ENCODE data around the gene C10orf90.
"Not testable (repeated sequence)": the region's sequence is repeated elsewhere in the genome, so short reads cannot be mapped to it uniquely, and the experiment has no call there.

C10orf90 gene

DNA sequence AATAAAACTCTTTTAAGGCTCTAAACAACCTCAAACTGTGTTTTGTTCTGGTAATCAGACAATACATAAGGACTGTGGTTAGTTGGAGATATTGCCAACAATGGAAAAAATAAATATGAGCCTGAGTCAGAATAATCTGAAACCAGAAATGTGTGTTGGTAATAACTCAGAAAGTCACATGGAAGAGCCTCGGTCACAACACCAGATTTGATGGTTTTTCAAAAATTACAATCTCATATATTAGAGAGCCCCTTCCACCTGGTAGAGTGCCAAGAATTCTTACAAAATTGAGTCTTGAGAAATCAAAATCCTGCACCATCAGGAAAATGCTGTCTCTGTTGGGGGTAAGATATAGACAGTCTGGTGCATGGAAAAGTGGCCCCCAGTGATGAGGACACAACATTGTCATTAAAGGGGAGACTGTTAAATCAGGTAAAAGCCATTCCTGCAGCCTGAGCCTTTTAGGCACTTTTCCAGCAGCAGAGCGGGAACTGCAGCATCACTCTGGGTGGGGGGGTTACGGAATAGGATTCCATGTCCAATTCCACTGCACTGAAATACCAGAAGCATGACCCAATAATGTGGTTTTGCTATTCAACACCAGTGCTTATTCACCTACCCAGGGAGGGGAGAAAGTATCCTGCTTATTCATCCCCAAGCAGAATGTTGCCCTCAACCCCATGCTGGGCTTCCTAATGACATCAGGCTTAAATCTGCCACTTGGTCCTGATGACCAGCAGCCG, 272.7 kb downstream of the C10orf90 start:
- DNase-seq (ENCODE audit: low read depth in 2 of 2, low spot score in 1 of 2) = no peak

DNA sequence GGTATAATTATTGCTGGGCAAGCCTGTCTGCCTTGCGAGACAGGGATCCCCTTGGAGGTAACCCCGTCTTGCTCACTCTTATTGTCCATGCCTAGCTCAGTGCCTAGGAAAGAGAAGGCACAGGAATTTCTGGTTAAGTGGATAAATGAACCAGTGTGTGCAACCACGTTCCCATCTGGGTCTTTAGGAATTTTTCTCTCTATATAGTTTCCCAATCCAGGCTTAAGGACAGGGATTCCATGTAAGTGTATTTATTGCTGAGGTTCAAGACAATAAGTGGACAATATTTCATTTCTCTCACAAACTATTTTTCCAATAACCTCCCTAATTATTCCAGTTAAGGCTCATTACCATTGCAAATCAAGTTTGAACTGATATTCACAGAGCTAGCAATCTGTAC, 273.3 kb downstream of the C10orf90 start:
- no peak for DNase-seq (ENCODE audit: low read depth in 2 of 2, low spot score in 1 of 2)

DNA sequence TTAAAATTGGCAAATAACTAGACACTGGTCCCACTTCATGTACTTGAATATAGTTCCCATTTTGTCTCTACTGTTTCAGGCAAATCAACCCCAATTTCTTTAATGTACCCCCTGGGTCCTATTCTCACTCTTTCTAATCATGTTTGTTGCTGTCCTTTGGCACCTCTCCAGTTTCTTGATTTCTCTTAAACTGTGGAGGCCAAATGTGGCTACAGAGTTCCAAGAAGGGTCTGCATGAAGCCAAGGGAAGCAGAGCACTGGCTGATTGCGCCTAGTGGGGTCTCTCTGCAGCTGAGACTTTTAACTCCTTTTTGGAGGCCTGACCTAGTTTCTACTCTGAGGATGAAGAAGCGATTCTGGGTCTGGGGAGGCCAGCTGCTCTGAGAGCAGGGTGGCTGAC, 275.5 kb downstream of the C10orf90 start:
- no peak for DNase-seq (ENCODE audit: low read depth in 2 of 2, low spot score in 1 of 2)

DNA sequence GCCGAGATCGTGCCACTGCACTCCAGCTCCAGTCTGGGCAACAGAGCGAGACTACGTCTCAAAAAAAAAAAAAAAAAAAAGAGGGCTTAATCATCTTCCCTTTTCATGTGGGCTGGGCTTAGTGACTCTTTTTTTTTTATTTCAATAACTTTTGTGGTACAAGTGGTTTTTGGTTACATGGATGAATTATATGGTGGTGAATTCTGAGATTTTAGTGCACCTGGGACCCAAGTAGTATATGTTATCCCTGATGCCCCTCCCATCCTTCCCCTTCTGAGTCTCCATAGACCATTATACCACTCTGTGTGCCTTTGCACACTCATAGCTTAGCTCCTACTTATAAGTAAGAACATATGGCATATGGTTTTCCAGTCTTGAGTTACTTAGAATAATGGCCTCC, 277.4 kb downstream of the C10orf90 start:
- DNase-seq (ENCODE audit: low read depth in 2 of 2, low spot score in 1 of 2) = no peak

DNA sequence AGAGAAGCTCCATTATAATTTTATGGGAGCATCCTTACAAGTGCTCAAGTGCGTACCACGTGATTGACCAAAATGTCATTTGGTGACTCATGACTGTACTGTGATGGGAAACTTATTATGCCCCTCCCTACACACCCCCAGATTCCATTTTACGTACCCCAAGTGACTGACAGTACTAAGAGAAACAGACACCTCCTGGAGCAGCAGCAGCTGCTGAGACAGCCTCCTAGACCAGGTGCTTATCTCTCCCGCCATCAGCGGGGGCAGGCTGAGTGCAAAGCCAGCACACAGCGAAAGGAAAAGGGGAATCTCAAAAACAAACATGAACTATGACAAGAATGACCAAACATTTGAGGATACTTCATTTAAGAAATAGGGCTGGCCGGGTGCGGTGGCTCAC, 278.0 kb downstream of the C10orf90 start:
- DNase-seq (ENCODE audit: low read depth in 2 of 2, low spot score in 1 of 2) = no peak

DNA sequence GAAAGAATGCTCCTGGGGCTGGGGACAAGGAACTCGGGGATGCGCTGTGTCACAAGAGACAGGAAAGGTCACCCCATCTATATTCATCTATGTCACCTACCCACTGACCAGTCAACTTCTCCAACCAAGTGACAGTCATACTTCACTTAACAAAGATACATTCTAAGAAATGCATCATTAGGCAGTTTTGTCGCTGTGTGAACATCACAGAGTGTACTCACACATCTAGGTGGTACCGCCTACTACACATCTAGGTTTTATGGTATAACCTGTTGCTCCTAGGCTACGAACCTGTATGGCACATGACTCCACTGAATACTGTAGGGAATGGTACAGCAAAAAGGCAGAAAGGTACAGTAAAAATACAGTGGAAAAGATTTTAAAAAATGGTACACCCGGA, 278.4 kb downstream of the C10orf90 start:
- DNase-seq (ENCODE audit: low read depth in 2 of 2, low spot score in 1 of 2) = no peak

DNA sequence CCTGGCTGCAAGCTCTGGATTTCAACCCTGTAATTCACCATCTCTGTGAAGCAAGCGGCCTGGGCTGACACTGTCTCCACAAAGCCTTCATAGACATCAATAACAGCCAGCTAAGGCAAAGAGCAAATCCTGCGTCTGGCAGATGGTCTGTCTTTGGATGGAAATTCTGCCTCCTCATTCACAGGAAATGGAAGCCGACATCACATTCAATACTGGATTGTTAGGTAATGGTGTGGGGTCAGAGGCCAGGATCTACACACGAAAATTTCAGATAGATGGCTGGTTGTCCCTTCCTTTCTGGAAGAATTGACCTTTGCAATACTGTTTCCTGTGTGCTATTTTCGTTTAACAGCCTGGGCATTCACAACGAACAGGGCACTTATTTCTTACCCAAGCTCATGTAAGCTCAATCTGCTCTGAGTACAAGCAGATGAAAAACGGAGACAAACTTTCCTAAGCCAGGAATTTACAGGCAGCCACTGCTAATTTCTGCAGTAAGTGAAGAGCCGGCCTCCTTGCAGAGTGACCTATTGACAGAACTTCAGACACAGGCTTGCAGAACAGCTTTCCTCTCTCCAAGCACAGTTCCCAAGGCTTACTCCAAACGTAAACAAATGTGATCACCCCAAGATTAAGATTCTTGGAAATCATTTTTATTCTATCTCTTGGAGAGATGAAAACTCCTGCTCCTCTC, 279.2 kb downstream of the C10orf90 start:
- DNase-seq (ENCODE audit: low read depth in 2 of 2, low spot score in 1 of 2) = no peak

DNA sequence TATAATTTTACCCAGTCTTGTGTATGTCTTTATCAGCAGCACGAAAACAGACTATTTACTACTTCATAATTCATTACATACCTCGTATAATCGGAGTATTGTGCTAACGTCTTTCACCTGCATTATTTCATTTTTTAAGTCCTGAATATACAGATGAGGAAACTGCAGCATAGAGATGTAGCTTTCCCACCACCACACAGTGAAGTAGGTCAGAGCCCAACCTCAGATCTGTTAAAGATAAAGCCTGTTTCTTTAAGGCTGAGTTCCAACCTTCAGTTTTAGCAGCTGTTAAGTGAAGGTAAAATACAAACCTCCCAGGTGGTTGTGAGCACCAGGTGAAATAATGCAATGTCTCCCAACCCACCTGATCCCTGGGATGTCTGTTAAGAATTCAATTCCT, 280.2 kb downstream of the C10orf90 start:
- no peak for DNase-seq (ENCODE audit: low read depth in 2 of 2, low spot score in 1 of 2)

DNA sequence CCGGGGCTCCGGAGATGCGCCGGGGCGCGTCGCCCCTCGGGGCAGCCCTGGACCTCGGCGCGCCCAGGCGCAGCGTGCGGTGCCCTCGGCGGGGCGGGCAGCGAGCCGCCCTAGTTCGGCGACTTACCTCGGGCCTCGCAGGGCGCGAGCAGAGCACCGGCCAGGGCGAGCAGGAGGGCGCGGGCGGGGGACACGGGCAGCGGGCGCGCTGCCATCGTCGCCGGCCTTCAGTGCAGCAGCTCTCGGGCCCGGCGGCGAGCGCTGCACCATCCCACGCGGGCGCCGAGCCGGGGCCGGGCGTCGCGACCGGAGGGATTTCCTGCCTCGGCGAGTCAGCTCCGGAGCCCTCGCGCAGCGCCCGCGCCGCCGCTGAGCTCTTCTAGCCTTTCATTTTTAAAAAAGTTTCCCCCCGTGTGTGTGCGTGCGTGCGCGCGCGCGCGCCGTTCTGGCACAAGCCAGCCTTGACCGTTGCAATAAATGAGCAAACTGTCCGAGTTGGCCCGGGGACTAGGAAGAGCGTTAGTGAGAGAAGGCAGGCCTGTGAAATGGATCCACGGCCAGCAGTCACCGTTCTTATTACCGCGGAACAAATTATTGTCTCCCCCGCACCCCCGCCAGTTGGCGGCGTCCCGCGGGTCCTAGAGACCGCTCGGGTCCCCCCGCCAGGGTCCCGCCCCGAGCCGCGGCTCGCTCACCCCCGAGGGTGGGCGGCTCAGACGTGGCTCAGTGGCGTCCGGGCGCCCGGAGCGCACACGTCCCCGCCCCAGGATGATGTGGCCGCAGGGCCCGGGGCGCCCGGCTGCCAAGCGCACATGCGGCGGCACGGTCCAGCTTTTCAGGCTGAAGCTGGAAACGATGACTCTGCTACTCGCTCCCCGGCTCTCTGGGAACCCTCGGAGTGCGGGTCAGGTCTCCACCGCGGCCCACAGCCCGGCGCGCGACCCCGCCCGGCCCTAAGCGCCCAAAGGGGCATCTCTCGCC, 282.3 kb downstream of the C10orf90 start, which contains the start of gene ADAM12:
ADAM12 (minus strand) TSS at position 547 of the 981 bp plus-strand sequence; CDS start at position 215, 332 bp downstream.
- no peak for DNase-seq (ENCODE audit: low read depth in 2 of 2, low spot score in 1 of 2)

DNA sequence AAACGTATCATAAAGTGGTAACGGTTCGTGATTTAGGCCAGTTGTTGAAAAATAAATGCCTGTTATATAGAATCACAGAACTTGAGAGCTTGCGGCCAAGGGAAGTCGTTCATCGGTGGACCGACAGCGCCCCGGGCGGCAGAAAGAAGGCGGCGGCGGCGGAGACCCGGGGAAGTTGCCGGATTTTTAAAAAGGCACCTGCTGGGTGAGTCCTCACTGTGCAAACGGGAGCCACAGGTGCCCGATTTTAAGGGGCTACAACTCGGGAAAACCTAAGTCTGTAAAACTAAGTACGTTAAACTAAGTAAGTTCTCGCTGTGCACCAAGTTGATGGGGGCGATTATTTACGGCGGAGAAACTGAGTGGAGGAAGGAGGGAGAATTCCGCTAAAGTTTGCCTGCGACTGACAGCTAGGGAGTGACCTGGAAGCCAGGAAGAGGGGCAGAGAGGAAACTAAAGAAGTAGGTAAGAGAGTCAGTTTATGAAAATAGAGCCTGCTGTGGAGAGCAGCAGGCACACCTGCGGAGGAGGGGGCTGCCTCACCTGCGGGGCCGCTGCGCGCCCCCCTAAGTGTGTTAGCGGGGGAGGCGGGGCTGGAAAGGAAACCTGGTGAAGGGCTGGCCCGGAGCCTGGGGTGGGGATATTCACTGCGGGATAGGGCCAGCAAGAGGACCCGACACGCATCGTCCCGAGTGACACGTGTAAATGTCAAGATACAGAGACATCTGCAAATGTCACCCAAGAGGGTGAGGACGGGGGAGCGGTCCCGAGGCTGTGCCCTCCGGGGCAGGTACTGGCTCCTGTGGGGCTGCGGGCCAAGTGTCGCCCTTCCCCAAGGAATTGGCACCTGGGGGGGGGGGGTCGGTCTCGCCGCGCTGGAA, 283.2 kb downstream of the C10orf90 start:
- no peak for DNase-seq (ENCODE audit: low read depth in 2 of 2, low spot score in 1 of 2)

DNA sequence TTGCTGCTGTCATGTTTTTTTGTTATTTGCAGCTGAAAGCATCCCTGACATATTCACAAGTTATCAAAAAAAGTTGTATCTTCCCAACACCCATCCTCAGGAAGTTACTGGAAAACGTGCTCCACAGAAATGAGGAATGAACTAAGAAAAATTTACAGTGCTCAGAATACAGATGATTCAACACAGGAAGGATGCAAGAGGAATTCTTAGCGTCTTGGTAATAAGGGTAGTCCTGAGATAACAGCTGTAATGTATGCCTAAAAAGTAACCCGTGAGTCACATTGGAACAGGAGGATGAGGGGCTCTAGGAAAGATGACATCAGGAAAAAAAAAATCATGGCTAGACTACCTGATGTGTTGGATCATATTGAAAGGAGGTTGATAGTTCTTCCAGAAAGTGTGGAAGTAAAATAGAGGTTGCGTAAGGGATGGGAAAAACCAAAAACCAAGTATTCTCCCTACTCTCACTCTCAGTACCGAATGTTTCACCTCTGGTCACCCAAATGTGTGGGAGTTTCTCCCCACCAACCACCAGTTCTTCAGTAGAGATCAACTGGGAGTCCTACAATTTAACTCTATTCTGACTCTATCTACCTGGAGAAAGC, 286.1 kb downstream of the C10orf90 start:
- no peak for DNase-seq (ENCODE audit: low read depth in 2 of 2, low spot score in 1 of 2)

DNA sequence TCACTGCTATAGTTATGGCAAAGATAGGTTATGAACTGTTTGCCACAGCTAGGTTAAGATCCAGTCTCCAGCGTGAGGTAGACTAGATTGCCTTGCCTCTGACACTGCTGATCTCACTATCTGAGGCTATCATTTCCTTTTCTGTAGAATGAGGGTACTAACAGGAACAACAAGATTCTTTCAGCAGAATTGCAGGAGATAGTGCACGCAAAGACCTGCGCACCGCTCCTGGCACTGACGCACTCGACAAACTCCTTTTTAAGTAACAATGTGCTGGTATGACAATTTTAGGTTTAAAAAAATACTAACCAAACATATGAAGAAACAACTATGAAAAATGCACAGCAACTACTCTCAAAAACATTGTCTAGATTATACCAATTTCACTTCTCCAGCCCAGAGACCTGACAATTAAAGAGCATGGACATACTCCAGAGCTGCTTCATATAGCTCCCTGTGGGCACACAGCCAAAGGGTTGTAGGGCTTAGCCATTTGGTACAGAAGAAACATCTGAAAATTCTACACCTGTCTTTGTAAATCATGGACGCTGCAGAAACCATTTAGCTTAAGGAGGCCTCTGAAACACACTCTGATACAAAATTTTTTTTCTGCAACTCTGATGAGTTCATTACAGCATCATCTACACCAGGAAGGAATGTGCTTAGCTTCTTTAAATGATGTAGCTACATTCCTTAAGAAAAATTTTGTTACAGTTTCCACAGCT, 290.0 kb downstream of the C10orf90 start:
- DNase-seq (ENCODE audit: low read depth in 2 of 2, low spot score in 1 of 2) = no peak

DNA sequence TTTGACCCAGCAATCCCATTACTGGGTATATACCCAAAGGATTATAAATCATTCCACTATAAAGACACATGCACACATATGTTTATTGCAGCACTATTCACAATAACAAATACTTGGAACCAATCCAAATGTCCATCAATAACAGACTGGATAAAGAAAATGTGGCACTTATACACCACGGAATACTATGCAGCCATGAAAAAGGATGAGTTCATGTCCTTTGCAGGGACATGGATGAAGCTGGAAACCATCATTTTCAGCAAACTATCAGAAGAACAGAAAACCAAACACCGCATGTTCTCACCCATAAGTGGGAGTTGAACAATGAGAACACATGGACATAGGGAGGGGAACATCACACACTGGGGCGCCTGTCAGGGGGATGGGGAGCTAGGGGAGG, 291.3 kb downstream of the C10orf90 start:
- DNase-seq (ENCODE audit: low read depth in 2 of 2, low spot score in 1 of 2) = not testable (repeated sequence)

DNA sequence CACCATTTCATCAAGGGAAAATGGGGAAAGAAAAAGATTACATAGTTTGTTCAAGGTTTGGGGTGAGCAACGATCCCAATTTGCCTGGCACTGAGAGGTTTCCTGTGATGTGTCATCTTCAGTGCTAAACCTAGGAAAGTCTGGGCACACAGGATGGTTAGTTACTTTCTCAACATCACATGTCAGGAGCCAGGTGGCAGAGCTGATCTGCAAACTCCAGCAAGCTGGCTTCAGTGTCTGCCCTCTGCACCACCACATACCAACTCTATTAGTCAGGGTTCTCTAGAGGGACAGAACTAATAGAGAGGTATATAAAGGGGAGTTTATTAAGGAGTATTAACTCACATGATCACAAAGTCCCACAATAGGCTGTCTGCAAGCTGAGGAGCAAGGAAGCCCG, 293.5 kb downstream of the C10orf90 start:
- no peak for DNase-seq (ENCODE audit: low read depth in 2 of 2, low spot score in 1 of 2)

DNA sequence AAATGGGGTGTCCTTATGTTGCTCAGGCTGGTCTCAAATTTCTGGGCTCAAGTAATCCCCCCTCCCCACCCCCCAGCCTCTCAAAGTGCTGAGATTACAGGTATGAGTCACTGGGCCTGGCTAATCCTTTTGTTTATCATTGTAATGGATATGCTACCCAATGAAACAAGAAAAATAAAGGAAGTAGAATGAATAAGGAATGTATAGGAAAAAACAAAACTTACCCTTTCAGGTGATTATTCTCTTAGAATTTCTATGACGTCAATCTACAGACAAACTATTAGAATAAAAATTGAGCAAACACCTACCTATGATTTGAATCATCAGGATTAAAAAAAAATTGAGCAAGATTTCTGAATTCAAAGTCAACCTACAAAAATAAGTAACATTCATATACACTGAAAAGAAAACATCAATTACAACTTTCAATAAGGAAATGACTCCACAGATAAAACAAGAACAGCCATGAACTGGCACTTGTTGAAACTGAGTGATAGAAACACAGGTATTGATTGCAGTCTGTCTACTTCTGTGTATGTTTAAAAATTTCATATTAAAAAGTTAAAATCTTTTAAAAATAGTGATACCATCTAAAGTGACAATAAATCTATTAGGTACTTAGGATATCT, 294.5 kb downstream of the C10orf90 start:
- no peak for DNase-seq (ENCODE audit: low read depth in 2 of 2, low spot score in 1 of 2)

DNA sequence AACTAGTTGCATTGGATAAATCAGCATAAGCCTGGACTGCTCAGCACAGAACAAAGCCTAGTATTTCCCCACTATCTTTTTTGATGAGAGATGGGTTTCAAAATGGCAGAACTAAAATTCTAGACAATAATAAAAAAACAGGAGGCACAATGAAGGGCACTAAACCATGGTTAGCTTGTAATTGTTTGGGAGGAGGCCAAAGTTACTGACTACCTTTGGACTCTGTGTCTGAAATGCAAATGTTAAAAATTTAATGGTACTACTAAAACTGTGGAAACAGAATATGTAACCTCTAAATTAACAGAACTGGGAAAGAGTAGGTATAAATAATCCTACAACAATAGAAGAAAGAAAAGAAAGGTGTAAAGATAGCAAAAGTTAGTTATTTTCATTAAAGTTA, 295.2 kb downstream of the C10orf90 start:
- no peak for DNase-seq (ENCODE audit: low read depth in 2 of 2, low spot score in 1 of 2)

All from stimulated activated CD8-positive, alpha-beta memory T cell treated with anti-CD3 and anti-CD28 coated beads, Interleukin-4, amount 100 ng/mL, for 4 hours (primary cell).